Activated naive CD4-positive, alpha-beta T cell treated with anti-CD3 and anti-CD28 coated beads for 36 hours (primary cell): ENCODE measurements around the gene GJB3. TPM values are rescaled to one million over a fixed set of nuclear protein-coding genes. Genes with fewer than 3 reads are reported as not detected.

Source experiments
- total RNA-seq, 2 experiments: library from RNA; stranded (reverse); gene quantifications; one replicate each; pipeline ENCODE4 v1.2.3, GENCODE V29; 2021

Gene GJB3
- total RNA-seq, 2 experiments from 2014 or later, result not detected

Other genes starting within 250 kb of the GJB3 start
- not detected for gene GJB5, start 26.2 kb upstream of the GJB3 start, total RNA-seq
- gene GJB4, start 21.5 kb upstream of the GJB3 start, total RNA-seq, result not detected
- gene GJA4, start 11.8 kb downstream of the GJB3 start, total RNA-seq, result under 1 TPM; 0.24 to 0.69 TPM
- 10 to 100 TPM; 37.6 to 38.6 TPM for gene SMIM12, start 78.5 kb downstream of the GJB3 start, total RNA-seq
- gene DLGAP3, start 148.4 kb downstream of the GJB3 start, total RNA-seq, result under 1 TPM; 0.69 to 0.74 TPM
- gene TMEM35B, start 204.1 kb downstream of the GJB3 start, total RNA-seq, result 10 to 100 TPM; 18.2 to 19.9 TPM